Fibroblast of skin of left biceps (primary cell): ENCODE results near the gene PITPNC1.
"Not testable (repeated sequence)": the region's sequence is repeated elsewhere in the genome, so short reads cannot be mapped to it uniquely, and the experiment has no call there.

Experiments used
- DNase-seq, 2 experiments: peaks; one replicate each; pipeline ENCODE4 v3.0.0-alpha.2; 2013; ENCODE audit warnings: low read depth in 2 of 2

Gene PITPNC1

GRCh38 chr17:67514998-67515397 lies 137.9 kb downstream of the PITPNC1 start:
- DNase-seq, result no peak

- DNase-seq, result no peak
Observed at GRCh38 chr17:67515490-67516083, 138.5 kb downstream of the PITPNC1 start.

GRCh38 chr17:67516571-67516970 lies 139.5 kb downstream of the PITPNC1 start:
- DNase-seq, result not testable (repeated sequence)

GRCh38 chr17:67517325-67517724 lies 140.2 kb downstream of the PITPNC1 start:
- DNase-seq, result no peak

- peak; percentile 67 to 70 for DNase-seq
Observed at GRCh38 chr17:67518876-67519275, 141.8 kb downstream of the PITPNC1 start.

GRCh38 chr17:67519801-67520251 lies 142.7 kb downstream of the PITPNC1 start:
- no peak for DNase-seq

GRCh38 chr17:67520252-67520906 lies 143.3 kb downstream of the PITPNC1 start:
- DNase-seq, result peak; percentile 26 to 30

GRCh38 chr17:67520916-67521774 lies 144.1 kb downstream of the PITPNC1 start:
- DNase-seq, result peak; percentile 36

- no peak for DNase-seq
Observed at GRCh38 chr17:67521775-67522069, 144.6 kb downstream of the PITPNC1 start.

GRCh38 chr17:67523101-67523500 lies 146.0 kb downstream of the PITPNC1 start:
- DNase-seq, result no peak

GRCh38 chr17:67525239-67526135 lies 148.4 kb downstream of the PITPNC1 start:
- no peak for DNase-seq

GRCh38 chr17:67526700-67527099 lies 149.6 kb downstream of the PITPNC1 start:
- DNase-seq, result no peak

- DNase-seq, result peak; percentile 15 to 28
Observed at GRCh38 chr17:67528751-67529436, 151.8 kb downstream of the PITPNC1 start.

GRCh38 chr17:67531291-67531690 lies 154.2 kb downstream of the PITPNC1 start:
- no peak for DNase-seq

- DNase-seq, result no peak
Observed at GRCh38 chr17:67532326-67532871, 155.3 kb downstream of the PITPNC1 start.

GRCh38 chr17:67534941-67535340 lies 157.9 kb downstream of the PITPNC1 start:
- DNase-seq, result no peak

GRCh38 chr17:67542219-67543114 lies 165.4 kb downstream of the PITPNC1 start:
- DNase-seq, result no peak

GRCh38 chr17:67544364-67544955 lies 167.4 kb downstream of the PITPNC1 start:
- no peak for DNase-seq
